HPDE6-E6E7 (cell line): ENCODE measurements around the gene ASPDH.

ENCODE experiments used
- DNase-seq: peaks from one replicate; pipeline ENCODE4 v3.0.0; 2011; ENCODE audit warnings: missing footprints; ENCODE audit errors: extremely low spot score

Gene ASPDH

DNA sequence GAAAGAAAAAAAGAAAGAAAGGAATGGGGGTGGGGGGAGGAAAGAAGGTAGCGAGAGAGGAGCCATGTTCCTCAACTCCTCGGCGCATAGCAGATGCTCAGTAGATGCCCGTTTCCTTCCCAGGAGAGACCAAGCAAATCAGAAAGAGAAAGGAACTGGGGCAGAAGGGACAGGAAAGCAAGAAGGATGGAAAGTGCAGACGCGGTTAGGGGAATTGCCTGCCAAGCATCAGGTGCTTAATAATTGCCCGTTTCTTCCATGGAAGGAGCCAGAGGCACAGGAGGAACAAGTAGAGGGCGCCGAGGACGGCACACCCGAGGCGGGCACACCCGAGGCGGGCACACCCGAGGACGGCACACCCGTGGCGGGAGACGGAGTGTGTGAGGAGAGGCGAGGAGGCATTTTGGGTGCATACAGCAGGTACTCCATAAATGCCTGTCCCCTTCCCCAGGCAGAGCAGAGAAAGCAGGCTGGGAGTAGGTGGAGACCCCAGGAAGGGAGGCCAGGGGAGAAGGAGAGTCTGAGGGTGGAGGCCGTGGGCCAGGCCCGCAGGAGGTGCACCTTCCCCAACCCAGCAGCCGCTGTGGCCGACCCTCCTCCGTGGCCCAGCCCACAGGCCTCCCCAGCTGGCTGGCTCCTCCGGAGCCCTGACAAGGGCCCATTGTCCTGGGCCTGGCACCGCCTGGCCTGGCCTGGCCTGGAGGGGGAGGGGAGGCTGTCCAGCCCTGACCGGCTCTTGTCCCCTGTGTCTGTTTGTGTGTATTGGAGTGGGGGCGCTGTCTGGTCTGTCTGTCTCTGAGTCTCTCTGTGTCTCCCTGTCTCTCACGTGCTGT is 17.3 kb downstream of the ASPDH start:
- DNase-seq: no peak

DNA sequence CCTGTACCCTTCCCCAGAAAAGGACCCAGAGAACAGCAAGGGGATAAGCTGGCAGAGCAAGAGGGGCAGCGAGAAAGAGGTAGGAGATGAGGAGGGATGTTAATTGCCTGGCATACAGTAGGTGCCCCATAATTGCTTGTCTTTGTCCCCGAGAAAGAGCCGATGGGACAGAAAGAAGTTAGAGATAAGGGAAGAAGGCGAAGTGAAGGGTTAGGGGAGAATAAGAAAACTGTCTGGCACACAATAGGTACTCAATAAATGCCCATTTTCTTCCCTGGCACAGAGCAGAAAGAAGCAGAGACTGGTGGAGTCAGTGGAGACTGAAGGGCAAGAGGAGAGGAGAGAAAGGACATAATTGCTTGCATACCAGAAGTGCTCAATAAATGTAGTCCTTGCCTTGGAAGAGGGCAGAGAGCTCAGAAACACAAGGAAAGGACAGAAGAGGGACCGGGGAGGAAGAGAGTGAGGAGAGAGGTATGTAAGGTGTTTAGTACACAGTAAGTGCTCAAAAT is 18.6 kb downstream of the ASPDH start:
- no peak for DNase-seq

DNA sequence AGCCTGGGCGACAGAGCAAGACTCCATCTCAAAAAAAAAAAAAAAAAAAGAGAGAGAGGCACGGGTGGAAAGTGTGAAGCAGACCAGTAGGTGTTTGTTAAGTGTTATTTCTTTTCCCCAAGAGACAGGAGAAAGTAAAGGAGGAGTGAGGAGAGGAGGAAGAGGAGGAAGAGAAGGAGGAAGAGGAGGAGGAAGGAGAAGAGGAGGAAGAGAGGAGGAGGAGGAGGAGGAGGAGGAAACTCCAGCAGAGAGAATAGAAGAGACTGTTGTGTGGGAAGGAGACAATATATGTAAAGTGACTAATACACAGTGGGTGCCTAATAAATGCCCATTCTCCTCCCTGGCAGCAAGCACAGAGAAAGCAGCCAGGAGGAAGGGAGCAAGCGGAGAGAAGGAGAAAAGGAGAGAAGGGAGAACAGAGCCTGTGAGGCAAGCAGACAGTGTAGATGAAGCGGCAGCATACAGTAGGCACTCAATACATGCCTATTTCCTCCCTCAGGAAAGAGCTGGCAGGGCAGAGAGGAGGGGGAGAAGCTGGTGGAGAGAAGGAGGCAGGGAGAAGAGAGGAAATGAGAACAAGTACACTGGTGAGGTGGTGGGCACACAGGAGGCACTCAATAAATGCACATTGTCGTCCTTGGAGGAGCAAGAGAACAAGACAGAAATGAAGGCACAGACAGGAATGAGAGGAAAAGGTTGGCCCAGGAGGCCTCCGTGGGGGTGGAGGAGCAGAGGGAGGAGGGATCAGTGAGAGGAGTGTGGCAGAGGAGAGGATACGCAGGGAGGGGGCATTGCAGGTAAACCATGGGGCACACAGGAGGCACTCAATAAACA is 19.3 kb downstream of the ASPDH start:
- no peak for DNase-seq

DNA sequence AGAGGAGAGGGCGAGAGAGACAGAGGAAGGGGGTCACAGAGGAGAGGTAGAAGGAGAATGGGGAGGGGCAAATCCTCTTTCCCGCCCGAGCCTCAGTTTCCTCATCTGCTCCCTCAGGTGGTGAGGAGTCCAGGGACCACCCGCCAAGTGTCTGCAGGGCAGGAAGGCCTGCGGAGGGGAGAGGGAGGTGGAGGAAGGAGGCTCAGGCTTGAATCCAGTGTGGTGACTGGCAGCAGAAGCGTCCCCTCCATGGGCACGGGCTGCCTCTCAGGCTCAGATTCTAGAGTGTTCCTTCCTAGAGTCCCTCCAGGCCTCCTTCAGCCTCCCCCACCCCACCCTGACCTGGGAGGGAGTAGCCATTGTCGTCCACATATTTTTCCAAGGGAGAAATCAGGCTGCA is 20.5 kb downstream of the ASPDH start:
- DNase-seq: no peak

DNA sequence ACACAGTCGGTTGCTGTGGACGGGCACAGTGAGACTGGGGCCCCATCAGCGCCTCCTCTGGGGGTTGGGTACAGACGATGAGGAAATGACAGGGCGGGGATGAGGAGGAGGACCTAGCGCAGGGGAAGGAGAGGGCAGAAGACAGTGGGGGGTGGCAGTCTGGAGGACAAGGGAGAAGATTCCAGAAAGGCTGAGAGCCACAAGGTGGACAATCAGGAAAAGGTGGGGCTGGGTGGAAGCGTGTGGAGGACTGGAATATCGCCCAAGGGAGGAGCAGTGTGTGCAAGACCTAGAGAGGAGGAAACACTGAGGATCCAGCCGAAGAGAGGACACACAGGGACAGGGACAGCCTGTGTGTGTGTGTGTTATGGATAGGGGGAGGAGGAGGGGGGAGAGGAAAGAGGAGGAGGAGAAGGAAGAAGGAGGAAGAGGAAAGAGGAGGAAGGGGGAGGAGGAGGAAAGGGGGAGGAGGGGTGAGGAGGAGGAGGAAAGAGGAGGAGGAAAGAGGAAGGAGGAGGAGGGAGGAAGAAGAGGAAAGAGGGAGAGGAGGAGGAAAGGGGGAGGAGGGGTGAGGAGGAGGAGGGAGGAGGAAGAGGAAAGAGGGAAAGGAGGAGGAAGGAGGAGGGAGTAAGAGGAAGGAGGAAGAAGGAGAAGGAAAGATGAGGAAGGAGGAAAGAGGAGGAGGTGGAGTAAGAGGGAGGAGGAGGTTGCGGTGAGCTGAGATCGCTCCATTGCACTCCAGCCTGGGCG is 21.2 kb downstream of the ASPDH start:
- no peak for DNase-seq

DNA sequence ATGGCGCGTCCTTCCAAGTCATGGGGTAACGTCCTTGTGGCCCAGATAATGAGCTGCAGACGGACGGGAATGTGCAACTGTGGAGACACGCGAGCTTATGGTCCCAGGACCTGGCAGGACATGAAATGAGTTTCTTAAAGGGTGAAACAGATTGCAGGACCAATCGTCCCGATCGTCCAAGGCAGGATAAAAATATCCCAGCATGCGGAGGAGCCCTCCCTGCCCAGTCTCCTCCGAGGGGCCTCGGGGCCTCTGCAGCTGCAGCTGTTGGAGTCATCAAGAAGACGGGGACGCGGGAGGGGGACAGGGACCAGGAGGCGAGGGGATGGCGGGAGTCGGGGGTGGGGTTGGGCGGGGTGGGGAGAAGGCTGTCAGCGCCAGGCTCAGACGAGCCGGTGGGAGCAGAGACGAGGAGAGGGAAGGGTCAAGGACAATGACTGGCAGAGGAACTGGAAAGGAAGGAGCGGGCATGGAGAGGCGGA is 22.7 kb downstream of the ASPDH start:
- DNase-seq: no peak

DNA sequence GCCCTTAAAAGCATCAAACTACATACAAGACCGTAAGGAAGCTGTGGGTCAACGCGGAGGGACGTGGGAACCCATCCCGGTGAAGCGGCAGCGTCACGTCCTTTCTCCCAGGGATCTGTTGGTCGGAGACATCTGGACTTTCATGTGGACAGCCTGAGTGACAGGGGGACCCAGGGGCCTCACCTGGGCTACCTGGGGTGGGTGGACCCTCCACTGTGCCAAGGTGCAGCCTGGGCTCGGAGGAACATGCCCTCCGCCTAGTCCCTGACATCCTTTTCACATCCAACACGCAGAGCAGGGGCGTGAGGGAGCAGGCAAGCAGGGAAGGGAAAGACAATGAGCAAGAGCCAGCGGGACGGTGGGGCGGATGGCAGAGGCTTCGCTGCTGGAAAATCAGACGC is 23.3 kb downstream of the ASPDH start:
- DNase-seq: no peak

DNA sequence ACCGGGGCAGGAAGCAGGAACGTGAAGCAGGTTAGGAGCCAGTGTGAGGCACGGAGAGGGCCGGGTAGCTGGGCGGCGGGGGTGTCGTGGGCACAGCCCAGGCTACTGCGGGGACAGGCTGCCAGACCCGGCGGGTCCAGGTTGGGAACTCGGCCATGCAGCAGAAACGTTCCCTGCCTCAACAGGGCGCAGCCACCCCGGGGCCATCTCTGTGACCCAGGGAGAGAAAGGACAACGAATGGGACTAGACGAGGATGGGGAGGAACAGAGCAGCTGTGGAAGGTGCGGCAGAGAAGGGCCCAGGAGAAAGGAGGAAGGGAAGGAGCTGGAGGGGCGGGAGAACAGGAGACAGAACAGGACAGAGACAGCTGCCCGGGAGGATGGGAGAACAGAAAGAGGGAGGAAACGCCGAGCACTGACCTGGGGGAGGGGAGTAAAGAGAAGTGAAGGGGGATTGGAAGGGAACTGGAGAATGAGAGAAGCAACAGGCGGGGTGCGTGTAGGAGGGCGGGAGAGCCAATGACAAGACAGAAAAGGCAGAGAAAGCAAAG is 24.2 kb downstream of the ASPDH start:
- DNase-seq: no peak

DNA sequence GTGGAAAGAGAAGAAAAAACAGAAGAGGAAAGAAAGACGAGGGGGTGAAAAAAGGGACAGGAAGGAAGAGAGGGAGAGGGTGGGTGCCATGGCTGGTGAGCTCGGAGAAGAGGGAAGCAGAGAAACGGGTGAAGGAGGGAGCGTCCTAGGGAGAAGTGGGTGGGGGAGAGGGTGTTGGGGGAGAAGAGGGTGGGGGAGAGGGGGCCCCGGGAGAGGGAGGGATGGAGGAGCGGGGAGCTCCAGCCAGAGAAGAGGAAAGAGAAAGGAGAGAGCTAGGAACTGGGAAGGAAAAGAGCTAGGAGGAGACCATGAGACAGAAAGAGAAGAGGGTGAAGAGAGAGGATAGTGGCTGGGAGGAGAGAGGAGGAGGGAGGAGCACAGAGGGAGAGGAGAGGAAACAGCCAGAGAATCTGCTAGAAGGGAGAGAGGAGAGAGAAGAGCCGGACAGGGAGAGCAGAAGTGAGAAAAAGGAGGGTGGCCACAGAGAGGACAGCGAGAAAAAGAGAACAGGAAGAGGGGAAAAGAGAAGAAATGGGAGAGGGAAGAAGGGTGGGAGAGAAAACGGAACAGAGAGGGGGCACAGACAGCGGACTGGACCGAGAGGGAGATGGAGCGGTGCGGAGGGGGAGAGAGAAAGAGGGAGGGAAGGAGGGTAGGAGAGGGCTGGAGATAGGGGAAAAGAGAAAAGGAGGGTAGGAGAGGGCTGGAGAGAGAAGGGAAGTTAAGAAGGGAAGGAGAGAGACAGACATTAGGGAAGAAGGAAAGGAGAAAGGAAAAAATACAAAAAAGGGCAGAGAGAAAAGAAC is 25.1 kb downstream of the ASPDH start:
- DNase-seq: no peak

DNA sequence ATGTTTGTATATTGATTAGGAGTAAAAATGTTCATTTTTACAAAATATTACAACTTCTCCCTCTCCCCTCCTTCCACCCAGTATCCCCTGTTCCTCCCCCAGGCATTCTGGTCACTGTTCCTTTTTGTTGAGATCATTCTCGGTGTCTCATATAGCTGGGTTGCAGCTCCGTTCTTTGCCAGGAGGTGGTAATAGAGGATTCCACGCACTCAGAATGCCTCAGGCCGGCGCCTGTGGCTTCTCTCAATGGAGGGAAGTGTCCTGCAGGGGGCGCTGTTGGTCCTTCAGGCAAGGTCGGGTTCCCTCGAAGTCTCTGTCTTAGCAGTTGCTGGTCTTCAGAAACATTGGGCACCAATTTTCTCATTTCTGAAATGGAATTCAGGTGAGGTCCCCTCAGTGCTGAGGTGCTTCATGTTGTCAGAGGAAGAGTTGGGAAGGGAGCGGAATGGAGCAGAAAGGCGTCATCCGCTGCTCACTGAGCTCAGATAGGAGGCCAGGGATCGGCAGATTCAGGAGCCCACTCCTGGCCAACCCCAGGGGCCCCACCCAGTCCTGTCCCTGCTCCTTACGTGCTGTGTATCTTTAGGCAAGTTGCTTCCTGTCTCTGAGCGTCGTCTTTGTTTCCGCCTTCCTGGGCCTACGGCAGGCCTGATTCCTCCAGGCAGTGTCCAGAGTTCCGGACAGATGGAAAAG is 26.7 kb downstream of the ASPDH start:
- DNase-seq: no peak

DNA sequence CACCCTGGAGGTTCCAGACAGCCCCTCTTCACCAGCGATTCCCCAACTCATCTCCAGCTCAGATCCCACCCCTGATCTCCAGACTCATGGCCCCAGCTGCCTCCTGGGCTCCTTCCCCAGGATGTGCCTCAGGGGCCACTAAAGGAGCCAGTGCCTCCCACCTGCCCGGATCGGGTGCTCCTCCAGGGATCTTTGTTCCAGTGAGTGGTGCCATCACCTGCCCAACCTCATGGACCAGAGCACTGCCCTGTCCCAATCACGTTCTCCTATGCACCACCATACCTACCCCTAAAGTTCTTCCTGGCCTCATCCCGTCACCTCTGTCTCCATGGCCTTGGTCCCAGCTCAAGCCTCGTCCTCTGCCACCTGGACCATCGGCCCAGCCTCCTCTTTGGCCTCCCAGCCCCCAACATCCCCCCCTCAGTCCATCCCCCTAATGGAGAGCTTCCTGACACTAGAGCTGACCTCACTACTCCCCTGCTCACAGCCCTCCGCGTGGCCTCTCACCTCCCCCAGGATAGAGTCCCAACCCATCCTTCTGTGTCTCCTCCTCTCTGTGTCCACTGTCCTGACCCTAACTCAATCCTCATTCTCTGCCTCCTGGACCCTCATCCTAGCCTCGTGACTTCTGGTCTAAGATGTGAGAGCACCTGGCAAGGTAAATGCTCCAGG is 28.3 kb downstream of the ASPDH start:
- no peak for DNase-seq

DNA sequence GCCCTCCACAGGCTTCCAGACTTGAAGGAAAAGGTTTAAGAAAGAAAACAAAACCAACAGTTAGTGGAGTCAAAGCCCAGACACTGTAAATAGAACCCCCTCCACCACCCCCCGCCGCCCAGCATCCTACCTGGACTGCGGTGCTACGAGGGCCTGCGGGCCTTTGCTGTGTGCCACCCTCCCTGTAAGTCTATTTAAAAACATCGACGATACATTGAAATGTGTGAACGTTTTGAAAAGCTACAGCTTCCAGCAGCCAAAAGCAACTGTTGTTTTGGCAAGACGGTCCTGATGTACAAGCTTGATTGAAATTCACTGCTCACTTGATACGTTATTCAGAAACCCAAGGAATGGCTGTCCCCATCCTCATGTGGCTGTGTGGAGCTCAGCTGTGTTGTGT is 30.8 kb downstream of the ASPDH start:
- DNase-seq: no peak

DNA sequence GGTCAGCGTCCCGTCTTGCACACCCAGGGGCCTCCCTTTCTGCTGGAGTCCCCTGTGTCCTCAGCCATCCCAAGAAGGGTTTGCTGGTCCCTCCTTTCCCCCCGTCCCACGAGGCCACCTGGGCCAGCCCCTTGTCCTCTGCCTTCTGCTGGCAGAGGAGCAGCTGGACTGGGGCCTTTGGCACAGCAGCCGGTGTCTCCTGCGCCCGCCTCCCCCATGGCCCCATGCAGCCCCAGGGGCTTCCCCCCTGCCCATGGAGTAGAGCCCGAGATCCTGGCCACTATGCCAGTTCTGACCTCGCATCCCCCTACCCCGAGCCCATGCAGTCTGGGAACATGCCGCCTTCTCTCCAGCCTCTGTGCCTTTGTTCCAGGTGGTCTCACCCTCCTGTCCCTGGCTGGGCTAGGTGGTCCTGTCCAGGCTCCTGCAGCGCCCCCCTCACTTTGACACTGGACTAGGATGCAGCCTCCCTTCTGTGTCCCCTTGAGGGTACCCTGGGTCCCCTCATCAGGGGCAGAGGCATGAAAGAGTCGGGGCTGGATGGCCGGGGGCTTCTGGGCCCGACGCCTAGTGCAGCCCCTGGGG is 31.4 kb downstream of the ASPDH start:
- DNase-seq: no peak

DNA sequence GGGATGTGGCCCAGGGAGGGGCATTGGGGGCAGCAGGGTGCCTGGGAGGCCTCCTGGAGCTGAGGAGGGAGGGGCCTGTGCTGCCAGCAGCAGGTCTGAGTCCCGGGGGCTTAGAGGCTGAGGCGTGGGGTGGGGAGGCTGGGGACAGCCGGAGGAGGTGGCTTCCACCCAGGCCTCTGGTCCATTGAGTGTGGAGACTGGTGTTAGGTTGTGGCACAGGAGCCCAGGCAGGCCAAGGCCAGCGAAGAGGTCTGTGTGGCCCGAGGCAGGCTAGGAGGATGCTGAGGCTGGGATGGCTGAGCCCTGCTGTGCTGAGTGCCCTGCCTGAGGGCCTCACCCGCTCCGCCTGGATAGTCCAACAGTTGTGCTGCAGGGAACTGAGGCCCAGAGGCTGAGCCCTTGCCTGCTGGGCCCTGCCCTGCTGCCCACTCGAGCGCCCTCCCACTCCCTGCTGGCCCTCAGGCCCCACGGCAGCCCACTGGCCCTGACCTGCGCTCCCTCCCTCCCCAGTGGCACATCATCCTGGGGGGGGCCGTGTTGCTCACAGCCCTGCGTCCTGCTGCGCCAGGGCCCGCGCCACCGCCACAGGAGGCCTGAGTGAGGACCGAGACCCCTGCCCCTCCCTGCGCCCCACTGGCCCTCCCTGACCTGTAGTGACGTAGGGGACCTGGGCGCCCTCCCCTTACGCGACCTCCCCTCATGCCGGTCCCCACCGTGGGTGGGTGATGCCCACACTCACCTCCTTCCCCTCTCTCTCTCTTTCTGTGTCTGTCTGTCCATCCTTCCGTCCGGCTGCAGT is 32.2 kb downstream of the ASPDH start:
- DNase-seq: no peak

DNA sequence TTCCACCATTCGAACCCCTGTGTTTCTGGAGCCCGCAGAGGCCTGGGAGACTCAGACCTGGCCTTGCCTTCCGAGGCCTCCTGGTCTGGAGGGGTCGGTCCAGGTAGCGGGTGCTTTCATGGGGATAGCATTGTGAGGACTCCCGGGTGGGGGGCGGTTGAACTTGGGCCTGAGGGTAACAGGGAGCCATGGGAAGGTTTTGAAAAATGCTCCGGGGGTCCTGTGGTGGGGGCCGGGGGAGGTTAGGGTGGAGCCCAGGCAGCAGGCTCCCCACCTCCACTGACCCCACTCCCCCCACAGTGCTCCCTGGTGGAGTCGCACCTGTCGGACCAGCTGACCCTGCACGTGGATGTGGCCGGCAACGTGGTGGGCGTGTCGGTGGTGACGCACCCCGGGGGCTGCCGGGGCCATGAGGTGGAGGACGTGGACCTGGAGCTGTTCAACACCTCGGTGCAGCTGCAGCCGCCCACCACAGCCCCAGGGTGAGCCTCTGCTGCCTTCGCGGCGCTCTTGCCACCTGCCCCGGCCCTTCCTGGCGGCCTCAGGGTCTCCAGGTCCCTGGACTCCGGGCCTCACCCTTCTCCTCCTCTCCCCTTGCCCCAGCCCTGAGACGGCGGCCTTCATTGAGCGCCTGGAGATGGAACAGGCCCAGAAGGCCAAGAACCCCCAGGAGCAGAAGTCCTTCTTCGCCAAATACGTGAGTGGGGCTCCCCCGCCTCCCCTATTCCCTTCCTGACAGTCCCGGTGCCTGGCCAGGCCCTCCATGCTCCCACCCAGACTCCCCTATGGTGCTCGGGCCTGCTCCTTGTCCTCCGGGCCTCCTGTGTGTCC is 33.2 kb downstream of the ASPDH start:
- no peak for DNase-seq

DNA sequence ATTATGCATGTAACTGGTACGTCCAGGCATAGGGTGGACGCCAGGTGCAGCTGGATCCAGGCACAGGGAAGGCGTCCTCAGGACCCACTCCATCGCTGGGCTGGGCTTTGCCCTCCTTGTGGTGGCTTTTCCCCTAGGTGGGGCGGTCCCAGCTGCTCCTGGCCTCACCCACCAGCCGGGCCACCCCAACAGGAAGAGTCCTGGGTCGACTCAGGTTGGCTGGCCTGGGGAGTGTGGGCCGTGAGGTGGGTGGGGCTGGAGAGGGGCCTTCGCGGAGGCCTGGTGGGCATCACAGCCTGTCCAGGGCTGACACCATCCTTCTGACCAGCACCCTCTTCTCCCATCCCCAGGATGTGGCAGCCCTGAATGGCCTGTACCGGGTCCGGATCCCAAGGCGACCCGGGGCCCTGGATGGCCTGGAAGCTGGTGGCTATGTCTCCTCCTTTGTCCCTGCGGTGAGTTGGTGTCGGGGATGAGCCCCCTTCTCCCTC is 33.9 kb downstream of the ASPDH start:
- no peak for DNase-seq
